ENCODE measurements around the gene CELF4. TPM values are rescaled to one million over a fixed set of nuclear protein-coding genes. Genes with fewer than 3 reads are reported as not detected.

CELF4 gene
- total RNA-seq, 1 experiment from 2014 or later, result 0.11 TPM

- no peaks in the 10 kb centered on the region for H3K36me3 Mint-ChIP-seq (ENCODE audit: insufficient read depth, unreplicated experiment)
- no peak overlapping the region for H3K27ac Mint-ChIP-seq (ENCODE audit: unreplicated experiment)
- Histone ChIP-seq H3K36me3 (ENCODE audit: control insufficient read depth, insufficient read depth, low read length) (no peaks in the 10 kb centered on the region), H3K9me3 (no peaks in the 10 kb centered on the region), H3K4me1 (no peaks in the 10 kb centered on the region), H3K27me3 (replicated peaks; ENCODE audit: control insufficient read depth, insufficient read depth, low read length) (no peaks in the 10 kb centered on the region), H3K4me3 (ENCODE audit: low read depth, low read length) (no peak overlapping the region)
- no peak for TF ChIP-seq CTCF (IDR thresholded peaks at IDR 0.05; ENCODE audit: insufficient read depth in 1 of 2, low read depth in 1 of 2, low read length in 1 of 2, severe bottlenecking in 1 of 2, unreplicated experiment in 1 of 2)
- no peak for DNase-seq
- H3K4me1 Mint-ChIP-seq (ENCODE audit: low read depth, unreplicated experiment), result no peaks in the 10 kb centered on the region
- CTCF ChIA-PET, result no interaction called here
- POLR2A ChIA-PET, result no interaction called here
- no peaks in the 10 kb centered on the region for H3K9me3 Mint-ChIP-seq (ENCODE audit: unreplicated experiment)
- intact Hi-C loops (cut with micrococcal nuclease; ENCODE audit: unreplicated experiment), result loop anchor here (5.0 to 10.0 kb wide), 3 partner anchors 147 to 590 kb away; no protein-coding TSS in a partner anchor
- H3K27me3 Mint-ChIP-seq (ENCODE audit: insufficient read depth, unreplicated experiment), result peaks cover 17% of the 10 kb centered on the region
- no peak overlapping the region for H3K4me3 Mint-ChIP-seq (ENCODE audit: unreplicated experiment)
- no TSS peak for BruUV-seq (replicated peaks)
Observed at GRCh38 chr18:37534627-37535026, 31.0 kb downstream of the CELF4 start.

- ChIA-PET CTCF (interaction anchor here (0.8 kb wide), 1 partner anchor 190 kb away, joined by 3 read pairs; no protein-coding TSS in a partner anchor), POLR2A (no interaction called here)
- no peak for DNase-seq
- peak in 1 of 2 experiments; percentile 20 for TF ChIP-seq CTCF (IDR thresholded peaks at IDR 0.05; ENCODE audit: insufficient read depth in 1 of 2, low read depth in 1 of 2, low read length in 1 of 2, severe bottlenecking in 1 of 2, unreplicated experiment in 1 of 2)
- no peaks in the 10 kb centered on the region for H3K36me3 ChIP-seq (ENCODE audit: control insufficient read depth, insufficient read depth, low read length)
- no peaks in the 10 kb centered on the region for H3K4me1 ChIP-seq
- no peaks in the 10 kb centered on the region for H3K9me3 ChIP-seq
- Mint-ChIP-seq H3K4me1 (ENCODE audit: low read depth, unreplicated experiment) (no peaks in the 10 kb centered on the region), H3K27me3 (ENCODE audit: insufficient read depth, unreplicated experiment) (peaks cover 17% of the 10 kb centered on the region), H3K36me3 (ENCODE audit: insufficient read depth, unreplicated experiment) (no peaks in the 10 kb centered on the region), H3K4me3 (ENCODE audit: unreplicated experiment) (no peak overlapping the region), H3K9me3 (ENCODE audit: unreplicated experiment) (no peaks in the 10 kb centered on the region), H3K27ac (ENCODE audit: unreplicated experiment) (no peak overlapping the region)
- no TSS peak for BruUV-seq (replicated peaks)
- no peak overlapping the region for H3K4me3 ChIP-seq (ENCODE audit: low read depth, low read length)
- intact Hi-C loops (cut with micrococcal nuclease; ENCODE audit: unreplicated experiment), result loop anchor here (10.0 kb wide), 1 partner anchor 589 kb away; no protein-coding TSS in a partner anchor
- no peaks in the 10 kb centered on the region for H3K27me3 ChIP-seq (replicated peaks; ENCODE audit: control insufficient read depth, insufficient read depth, low read length)
Observed at GRCh38 chr18:37533647-37534584, 31.7 kb downstream of the CELF4 start.

GRCh38 chr18:37532917-37533316 lies 32.7 kb downstream of the CELF4 start:
- no TSS peak for BruUV-seq (replicated peaks)
- intact Hi-C loops (cut with micrococcal nuclease; ENCODE audit: unreplicated experiment), result loop anchor here (10.0 kb wide), 1 partner anchor 588 kb away; no protein-coding TSS in a partner anchor
- no peak overlapping the region for H3K4me3 ChIP-seq (ENCODE audit: low read depth, low read length)
- H3K27ac Mint-ChIP-seq (ENCODE audit: unreplicated experiment), result no peak overlapping the region
- no peaks in the 10 kb centered on the region for H3K4me1 ChIP-seq
- no peak for TF ChIP-seq CTCF (IDR thresholded peaks at IDR 0.05; ENCODE audit: insufficient read depth in 1 of 2, low read depth in 1 of 2, low read length in 1 of 2, severe bottlenecking in 1 of 2, unreplicated experiment in 1 of 2)
- no peaks in the 10 kb centered on the region for H3K36me3 ChIP-seq (ENCODE audit: control insufficient read depth, insufficient read depth, low read length)
- no peaks in the 10 kb centered on the region for H3K36me3 Mint-ChIP-seq (ENCODE audit: insufficient read depth, unreplicated experiment)
- peaks cover 12% of the 10 kb centered on the region for H3K27me3 Mint-ChIP-seq (ENCODE audit: insufficient read depth, unreplicated experiment)
- H3K4me3 Mint-ChIP-seq (ENCODE audit: unreplicated experiment), result no peak overlapping the region
- no peak for DNase-seq
- CTCF ChIA-PET, result interaction anchor here (0.8 kb wide), 1 partner anchor 189 kb away, joined by 3 read pairs; no protein-coding TSS in a partner anchor
- H3K9me3 Mint-ChIP-seq (ENCODE audit: unreplicated experiment), result no peaks in the 10 kb centered on the region
- H3K9me3 ChIP-seq, result no peaks in the 10 kb centered on the region
- POLR2A ChIA-PET, result no interaction called here
- H3K4me1 Mint-ChIP-seq (ENCODE audit: low read depth, unreplicated experiment), result no peaks in the 10 kb centered on the region
- H3K27me3 ChIP-seq (replicated peaks; ENCODE audit: control insufficient read depth, insufficient read depth, low read length), result no peaks in the 10 kb centered on the region
